Lower leg skin (tissue), 3 donors: Measurements from ENCODE around the gene APH1A.
"Not testable (repeated sequence)": the region's sequence is repeated elsewhere in the genome, so short reads cannot be mapped to it uniquely, and the experiment has no call there.

Experiments
- CTCF ChIP-seq, 3 donors: fragments of 450-650 bp; IDR thresholded peaks; one replicate each; pipeline ENCODE4 v1.5.1; 2016; ENCODE audit warnings: antibody characterized with exemption in 3 of 3, mild to moderate bottlenecking in 3 of 3, moderate library complexity in 2 of 3
- POLR2A ChIP-seq, 2 donors: fragments of 450-650 bp; IDR thresholded peaks; one replicate each; pipeline ENCODE4 v1.6.1; 2016 to 2017; ENCODE audit warnings: antibody characterized with exemption in 2 of 2, mild to moderate bottlenecking in 1 of 2, moderate library complexity in 1 of 2

- not testable (repeated sequence) for TF ChIP-seq CTCF, POLR2A (IDR thresholded peaks at IDR 0.05)
Observed at GRCh38 chr1:150237176-150237575, 31.6 kb downstream of the APH1A start.
